ENCODE data around the gene FPR3.
"Not testable (repeated sequence)": the region's sequence is repeated elsewhere in the genome, so short reads cannot be mapped to it uniquely, and the experiment has no call there.

FPR3 gene, protein sequence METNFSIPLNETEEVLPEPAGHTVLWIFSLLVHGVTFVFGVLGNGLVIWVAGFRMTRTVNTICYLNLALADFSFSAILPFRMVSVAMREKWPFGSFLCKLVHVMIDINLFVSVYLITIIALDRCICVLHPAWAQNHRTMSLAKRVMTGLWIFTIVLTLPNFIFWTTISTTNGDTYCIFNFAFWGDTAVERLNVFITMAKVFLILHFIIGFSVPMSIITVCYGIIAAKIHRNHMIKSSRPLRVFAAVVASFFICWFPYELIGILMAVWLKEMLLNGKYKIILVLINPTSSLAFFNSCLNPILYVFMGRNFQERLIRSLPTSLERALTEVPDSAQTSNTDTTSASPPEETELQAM

DNA sequence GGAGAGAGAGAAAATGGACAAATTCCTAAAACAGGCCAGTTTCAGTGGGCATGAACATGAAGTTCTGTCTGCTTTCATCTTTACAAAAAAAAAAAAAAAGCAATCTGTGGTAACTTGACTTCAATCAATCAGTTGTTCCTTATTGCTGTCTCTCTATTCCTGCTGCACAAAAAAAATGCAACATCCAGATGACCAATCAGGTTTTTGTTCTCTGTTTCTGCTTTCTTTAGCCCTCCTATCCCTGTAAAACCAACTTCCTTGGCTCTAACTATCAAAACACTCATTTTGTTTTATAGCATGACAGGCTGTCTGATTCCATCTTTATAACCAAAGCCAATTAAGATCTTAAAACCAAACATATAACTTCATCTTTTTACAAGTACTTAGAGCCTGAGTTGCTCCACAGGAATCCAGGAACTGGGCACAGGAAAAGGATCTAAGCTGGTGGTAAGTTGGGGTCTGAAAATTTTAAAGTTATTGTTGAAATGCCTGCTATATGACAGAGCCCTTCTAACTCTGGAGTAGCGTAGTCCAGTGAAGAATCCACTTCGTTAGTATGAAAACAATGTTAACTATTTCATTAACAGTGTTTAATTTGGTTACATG lies at the start of gene FPR3:
Gene FPR3 (plus strand): TSS at position 273 of the 606 bp plus-strand sequence. CDS start 28,592 bp downstream, outside the sequence.
- H3K4me3 ChIP-seq: peak within 1 kb of the TSS in 2 of 7 experiments; percentile 16 to 20
- H3K27ac ChIP-seq: peak within 1 kb of the TSS in 9 of 21 experiments; percentile 25 to 82 (median 39)

- H3K27ac ChIP-seq: no peak overlapping the region
- no peak overlapping the region for H3K4me3 ChIP-seq
Measured at GRCh38 chr19:51746731-51747130, 48.2 kb upstream of the FPR3 start.

DNA sequence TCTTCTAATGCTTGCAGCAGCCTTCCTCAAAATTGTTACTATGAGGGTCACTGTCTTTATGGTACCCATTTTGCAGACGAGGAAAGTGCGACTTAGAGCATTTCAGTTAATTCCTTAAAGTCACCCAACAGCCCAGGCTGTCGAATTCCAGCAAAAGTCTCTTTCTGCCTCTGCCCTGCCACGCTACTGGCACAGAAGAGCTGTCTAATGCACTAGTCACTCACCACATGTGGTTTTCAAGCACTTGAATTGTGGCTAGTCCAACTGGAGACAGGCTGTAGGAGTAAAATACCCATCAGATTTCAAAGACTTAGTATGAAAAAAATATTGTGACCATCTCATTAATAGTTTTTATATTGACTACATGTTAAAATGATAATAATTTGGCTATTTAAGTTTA lies 45.0 kb upstream of the FPR3 start:
- Histone ChIP-seq H3K4me3 (peak overlapping the region in 1 of 7 experiments; percentile 3), H3K27ac (no peak overlapping the region)

DNA sequence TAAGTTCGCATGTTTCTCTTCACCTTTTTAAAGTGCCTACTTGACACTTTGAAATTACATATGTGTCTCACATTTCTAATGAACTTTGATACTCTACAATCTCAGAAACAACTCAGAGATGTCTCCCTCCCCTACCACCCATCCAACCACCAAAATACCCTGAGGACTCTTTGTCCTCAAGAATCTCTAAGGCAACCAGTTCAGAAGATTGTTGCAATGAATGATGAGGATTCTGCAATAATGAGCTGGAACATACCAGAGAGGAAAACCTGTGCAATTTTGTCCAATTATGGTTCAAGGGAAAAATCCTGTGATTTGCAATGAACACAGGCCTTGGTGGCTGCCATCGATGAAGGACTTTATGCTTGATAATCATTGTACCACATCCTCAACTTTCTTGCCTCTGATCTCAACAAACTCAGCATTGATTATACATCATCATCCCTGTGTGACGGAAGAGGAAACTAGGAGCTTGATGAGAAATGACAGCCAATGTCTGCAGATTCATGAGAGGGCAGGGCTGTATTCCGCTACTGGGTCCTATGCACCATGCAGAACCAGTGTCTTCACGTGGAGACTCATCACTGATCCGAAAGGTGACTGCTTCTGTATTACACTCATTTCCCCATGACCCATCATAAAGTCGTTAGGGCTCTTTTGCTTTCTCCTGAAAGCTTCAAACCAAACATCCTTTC lies 44.4 kb upstream of the FPR3 start:
- Histone ChIP-seq H3K27ac (peak overlapping the region in 7 of 21 experiments; percentile 18 to 73 (median 52)), H3K4me3 (peak overlapping the region in 3 of 7 experiments; percentile 12 to 27 (median 16))

GRCh38 chr19:51751655-51752054 lies 43.3 kb upstream of the FPR3 start, which contains the start of gene FPR1:
TSS of gene FPR1 (minus strand) at chr19:51751878. CDS start at chr19:51746994, 4,884 bp downstream.
- Histone ChIP-seq H3K4me3 (peak within 1 kb of the TSS in 3 of 7 experiments; percentile 12 to 27 (median 16)), H3K27ac (peak within 1 kb of the TSS in 12 of 21 experiments; percentile 6 to 73 (median 46))

DNA sequence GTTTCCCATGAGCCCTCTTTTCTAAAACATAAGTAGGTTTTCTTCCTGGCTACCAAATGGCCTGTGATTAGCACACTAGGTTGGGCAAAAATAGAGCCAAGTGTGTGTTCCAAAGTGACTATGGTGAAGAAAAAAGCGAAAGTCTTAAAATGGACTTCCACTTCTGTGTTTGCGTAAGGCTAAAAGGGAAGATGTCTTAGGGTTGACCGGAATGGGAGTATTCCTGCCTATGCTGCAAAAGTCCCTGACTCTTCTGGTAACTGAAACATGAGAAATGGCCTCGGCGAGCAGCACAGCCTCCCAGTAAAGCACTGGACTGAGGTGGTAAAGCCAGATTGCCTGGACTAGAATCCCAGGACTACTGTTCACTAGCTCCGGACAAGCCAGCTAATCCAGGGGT lies 40.8 kb upstream of the FPR3 start:
- no peak overlapping the region for H3K4me3 ChIP-seq
- H3K27ac ChIP-seq: peak overlapping the region in 9 of 21 experiments; percentile 1 to 74 (median 51)

- Histone ChIP-seq H3K4me3 (no peak overlapping the region), H3K27ac (peak overlapping the region in 9 of 21 experiments; percentile 1 to 74 (median 51))
Measured at GRCh38 chr19:51754770-51755169, 40.2 kb upstream of the FPR3 start.

DNA sequence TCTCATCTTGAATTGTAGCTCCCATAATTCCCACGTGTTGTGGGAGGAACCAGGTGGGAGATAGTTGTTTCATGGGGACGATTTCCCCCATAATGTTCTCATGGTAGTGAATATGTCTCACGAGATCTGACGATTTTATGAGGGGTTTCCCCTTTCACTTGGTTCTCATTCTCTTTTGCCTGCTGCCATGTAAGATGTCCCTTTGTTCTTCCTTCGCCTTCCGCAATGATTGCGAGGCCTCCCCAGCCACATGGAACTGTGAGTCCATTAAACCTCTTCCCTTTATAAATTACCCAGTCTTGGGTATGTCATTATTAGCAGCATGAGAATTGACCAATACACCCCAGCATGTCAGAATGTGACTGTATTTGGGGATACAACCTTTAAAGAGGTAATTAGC lies 39.4 kb upstream of the FPR3 start:
- H3K27ac ChIP-seq: no peak overlapping the region
- H3K4me3 ChIP-seq: no peak overlapping the region

DNA sequence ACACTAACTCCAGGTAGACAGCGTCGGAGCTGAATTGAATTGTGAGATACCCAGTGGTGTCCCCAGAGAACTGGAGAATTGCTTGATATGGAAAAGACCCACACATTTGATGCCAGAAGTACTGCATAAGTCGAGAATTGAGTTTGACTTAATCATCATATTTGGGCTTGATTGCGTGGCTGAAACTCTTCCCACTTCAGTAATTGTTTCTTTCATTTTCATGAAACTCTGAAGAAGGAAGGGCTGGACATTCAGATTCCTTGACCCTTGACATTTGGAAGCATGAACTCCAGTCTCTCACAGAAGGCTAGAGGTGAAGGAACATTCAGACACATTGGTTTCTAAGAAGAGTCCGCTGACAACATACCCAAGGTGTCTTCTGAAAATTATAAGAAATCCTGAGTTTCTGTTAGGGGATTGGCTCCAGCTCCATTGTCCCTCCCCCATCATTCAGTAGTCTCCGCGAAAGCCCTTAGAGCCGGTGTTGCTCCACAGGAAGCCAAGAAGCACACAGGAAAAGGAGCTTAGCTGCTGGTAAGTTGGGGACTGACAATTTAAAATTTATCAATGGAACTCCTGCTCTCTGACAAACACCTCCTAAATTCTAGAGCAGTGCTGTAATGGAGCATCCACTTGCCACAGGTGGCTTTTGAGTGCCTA lies 34.1 kb upstream of the FPR3 start, which contains the start of gene FPR2:
Gene FPR2 (plus strand): TSS at position 484 of the 660 bp plus-strand sequence. CDS start 7,479 bp downstream, outside the sequence.
- H3K27ac ChIP-seq: peak within 1 kb of the TSS in 1 of 21 experiments; percentile 4
- H3K4me3 ChIP-seq: no peak within 1 kb of the TSS

- H3K27ac ChIP-seq: peak overlapping the region in 1 of 21 experiments; percentile 4
- no peak overlapping the region for H3K4me3 ChIP-seq
Measured at GRCh38 chr19:51761696-51762095, 33.3 kb upstream of the FPR3 start.

- Histone ChIP-seq H3K27ac (peak overlapping the region in 1 of 21 experiments; percentile 55), H3K4me3 (no peak overlapping the region)
Measured at GRCh38 chr19:51765086-51765485, 29.9 kb upstream of the FPR3 start.

GRCh38 chr19:51766461-51766860 lies 28.5 kb upstream of the FPR3 start:
- H3K27ac ChIP-seq: no peak overlapping the region
- H3K4me3 ChIP-seq: no peak overlapping the region

DNA sequence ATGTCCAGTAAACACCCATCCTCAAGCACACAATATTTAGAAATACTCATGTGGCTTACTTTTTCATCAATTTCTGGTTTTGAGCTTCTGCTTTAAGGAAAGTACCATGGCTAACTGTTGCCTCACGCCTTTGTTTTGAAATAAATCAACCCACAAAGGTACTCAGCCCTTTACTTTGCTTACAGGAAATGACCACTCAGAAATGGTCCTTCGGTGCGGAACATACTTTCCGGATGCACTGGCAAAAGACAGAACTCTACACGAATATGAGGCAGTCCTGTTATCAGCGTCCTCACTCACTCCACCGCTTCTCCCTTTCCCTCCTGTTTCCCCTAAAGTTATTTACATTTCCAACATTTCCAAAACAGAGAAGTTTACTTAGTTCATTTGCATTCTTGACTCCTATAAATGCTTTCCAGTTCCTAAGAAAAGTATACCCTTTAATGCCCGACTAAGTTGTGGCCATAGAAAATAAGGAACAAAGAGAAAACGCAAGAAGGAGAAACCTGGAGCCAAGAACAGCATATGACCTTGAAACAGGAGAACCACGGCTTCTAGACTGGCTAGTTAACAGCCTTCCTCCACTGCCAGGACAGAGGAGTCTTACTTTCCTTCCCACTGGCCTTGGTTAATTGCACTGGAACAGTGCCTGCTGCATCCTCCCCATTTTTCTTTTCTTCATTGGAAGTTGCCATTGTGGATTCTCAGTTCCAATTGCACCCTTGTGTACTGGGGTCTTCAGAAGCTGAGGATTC lies 23.4 kb upstream of the FPR3 start:
- no peak overlapping the region for H3K4me3 ChIP-seq
- H3K27ac ChIP-seq: peak overlapping the region in 6 of 21 experiments; percentile 4 to 61 (median 32)

GRCh38 chr19:51772977-51773376 lies 22.0 kb upstream of the FPR3 start:
- H3K27ac ChIP-seq: peak overlapping the region in 3 of 21 experiments; percentile 13 to 60 (median 49)
- no peak overlapping the region for H3K4me3 ChIP-seq

DNA sequence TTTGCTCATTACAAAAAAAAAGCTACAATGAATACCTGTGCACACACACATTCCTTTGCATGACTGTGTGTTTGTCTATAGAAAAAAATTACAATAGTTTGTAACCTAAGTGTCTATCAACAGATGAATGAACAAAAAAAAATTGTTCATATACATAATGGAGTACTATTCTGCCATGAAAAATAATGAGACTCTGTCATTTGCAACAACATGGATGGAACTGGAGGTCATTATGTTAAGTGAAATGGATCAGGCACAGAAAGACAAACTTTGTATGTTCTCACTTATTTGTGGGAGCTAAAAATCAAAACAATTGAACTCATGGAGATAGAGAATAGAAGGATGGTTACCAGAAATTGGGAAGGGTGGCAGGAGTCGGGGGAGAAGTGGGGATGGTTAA lies 18.4 kb upstream of the FPR3 start:
- not testable (repeated sequence) for H3K4me3 ChIP-seq, H3K27ac ChIP-seq

DNA sequence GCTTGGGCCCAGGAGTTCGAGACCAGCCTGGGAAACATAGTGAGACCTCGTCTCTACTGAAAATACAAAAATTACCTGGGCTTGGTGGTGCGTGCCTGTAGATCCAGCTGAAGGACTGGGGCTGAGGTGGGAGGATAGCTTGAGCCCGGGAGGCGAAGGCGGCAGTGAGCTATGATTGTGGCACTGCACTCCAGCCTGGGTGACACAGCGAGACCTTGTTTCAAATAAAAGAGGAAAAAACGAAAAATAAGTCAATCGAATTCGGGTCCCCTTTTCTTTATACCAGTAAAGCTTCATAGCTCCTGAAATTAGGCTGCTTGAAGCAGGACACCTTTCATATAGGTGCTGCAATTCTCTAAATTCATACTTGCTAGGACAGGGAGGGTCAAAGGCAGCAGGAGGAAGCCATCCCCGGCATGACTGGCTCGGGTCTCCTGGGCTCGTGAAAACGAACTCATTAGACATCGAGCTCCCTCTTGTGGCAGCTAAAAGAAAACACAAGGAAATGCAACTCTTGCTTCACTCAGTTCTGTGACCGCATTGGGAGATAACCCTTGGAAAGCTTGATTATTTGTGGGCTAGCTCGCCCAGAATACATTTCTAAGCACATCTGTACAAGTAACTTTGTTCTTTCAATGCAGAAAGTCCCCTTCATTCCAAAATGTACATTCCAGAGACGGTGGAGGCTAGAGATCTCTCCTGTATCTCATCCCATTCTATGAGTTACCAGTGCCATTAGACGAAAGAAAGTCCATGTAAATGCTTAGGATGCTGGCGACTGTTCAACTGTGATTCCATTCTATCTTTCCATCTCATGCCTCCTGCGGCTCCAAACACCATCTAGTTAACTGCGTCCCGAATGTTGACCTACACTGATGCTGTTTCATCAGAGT lies 17.1 kb upstream of the FPR3 start:
- Histone ChIP-seq H3K4me3 (no peak overlapping the region), H3K27ac (no peak overlapping the region)

- Histone ChIP-seq H3K27ac (no peak overlapping the region), H3K4me3 (no peak overlapping the region)
Measured at GRCh38 chr19:51779181-51779580, 15.8 kb upstream of the FPR3 start.

DNA sequence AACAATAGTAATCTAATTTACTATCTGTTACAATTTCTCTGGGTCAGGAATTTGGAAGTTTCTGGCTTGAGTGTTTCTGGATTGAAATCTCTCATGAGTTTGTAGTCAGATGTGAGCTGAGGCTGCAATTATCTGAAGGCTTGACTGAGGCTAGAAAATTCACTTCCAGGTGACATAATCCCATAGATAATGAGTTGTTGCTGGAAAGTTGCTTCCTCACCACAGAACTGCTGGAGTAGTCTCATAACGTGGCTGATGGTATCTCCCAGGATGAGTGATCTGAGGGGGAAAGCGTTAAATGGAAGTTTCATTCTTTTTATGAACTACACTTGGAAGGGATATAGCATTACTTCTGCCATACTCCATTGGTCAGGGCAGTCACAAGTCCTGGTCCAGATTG lies 15.3 kb upstream of the FPR3 start:
- no peak overlapping the region for H3K27ac ChIP-seq
- no peak overlapping the region for H3K4me3 ChIP-seq

Measured in skin epidermis (tissue), 12 donors.